Measurements from ENCODE around the gene SEC22A. TPM values are rescaled to one million over a fixed set of nuclear protein-coding genes. Genes with fewer than 3 reads are reported as not detected.

SEC22A gene
- 6.4 TPM for total RNA-seq

DNA sequence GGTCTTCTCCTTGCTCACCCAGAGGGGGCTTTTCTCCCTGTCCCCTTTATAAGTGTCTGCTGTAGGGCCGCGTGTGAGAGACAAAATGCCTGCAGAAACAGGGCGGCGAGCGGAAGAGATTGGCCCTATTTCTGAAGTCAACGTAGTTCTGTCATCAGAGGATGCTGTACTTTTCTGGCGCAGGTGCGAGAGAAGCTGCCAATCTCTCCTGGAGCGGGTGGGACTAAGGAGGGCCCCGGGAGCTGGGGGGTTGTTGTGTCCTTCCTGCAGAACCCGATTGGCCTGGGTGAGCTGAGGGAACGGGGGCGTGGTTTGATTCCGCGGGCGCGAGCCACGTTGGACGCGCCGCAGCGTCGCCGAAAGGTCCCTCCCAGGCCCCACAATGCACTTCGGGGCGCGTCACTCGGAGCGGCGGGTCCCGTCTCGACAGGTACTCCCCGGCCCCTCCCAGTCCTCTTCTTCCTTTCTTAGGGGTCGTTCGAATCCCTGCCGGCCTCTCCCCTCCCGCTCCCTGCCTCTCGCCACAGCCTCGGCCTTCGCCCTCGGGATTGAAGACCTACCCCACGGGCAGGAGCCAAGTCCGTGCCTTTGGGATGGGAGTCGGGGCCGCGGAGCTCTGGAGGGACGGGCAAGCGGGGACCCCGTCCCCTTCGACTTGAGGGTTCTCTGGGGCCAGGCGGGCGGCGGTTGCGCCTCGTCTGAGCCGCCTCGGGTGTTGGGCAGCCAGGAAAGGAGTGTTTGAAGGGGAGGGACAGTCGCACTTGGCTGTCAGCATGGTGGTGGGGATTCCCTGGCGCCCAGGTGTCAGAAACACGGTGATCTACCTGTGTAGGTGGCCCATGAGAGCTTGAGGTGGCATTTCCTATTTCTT is at the start of gene SEC22A:
SEC22A (plus strand) TSS at position 387 of the 871 bp plus-strand sequence. CDS start 7,275 bp downstream, outside the sequence.
- Histone ChIP-seq H3K4me1 (peaks cover 0 to 3% of the 10 kb centered on the region in 2 donors), H3K9me3 (no peaks in the 10 kb centered on the region), H3K4me3 (peak within 1 kb of the TSS; percentile 74 to 83), H3K36me3 (no peaks in the 10 kb centered on the region), H3K27ac (peak within 1 kb of the TSS; percentile 67 to 84), H3K27me3 (no peaks in the 10 kb centered on the region)
- peak; percentile 71 to 96 for DNase-seq (ENCODE audit: low spot score in 2 of 2)
- intact Hi-C loops (cut with DNase I) = loop anchor here (5.0 to 10.0 kb wide), 2 partner anchors 177 to 259 kb away; partner anchors contain the start of gene SEMA5B
- TF ChIP-seq, protein P1, sequence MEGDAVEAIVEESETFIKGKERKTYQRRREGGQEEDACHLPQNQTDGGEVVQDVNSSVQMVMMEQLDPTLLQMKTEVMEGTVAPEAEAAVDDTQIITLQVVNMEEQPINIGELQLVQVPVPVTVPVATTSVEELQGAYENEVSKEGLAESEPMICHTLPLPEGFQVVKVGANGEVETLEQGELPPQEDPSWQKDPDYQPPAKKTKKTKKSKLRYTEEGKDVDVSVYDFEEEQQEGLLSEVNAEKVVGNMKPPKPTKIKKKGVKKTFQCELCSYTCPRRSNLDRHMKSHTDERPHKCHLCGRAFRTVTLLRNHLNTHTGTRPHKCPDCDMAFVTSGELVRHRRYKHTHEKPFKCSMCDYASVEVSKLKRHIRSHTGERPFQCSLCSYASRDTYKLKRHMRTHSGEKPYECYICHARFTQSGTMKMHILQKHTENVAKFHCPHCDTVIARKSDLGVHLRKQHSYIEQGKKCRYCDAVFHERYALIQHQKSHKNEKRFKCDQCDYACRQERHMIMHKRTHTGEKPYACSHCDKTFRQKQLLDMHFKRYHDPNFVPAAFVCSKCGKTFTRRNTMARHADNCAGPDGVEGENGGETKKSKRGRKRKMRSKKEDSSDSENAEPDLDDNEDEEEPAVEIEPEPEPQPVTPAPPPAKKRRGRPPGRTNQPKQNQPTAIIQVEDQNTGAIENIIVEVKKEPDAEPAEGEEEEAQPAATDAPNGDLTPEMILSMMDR (IDR thresholded peaks at IDR 0.05) = no peak

GRCh38 chr3:123152687-123153086 is 49.1 kb upstream of the SEC22A start:
- Histone ChIP-seq H3K4me1 (no peaks in the 10 kb centered on the region), H3K4me3 (no peak overlapping the region), H3K27ac (no peak overlapping the region), H3K27me3 (no peaks in the 10 kb centered on the region), H3K36me3 (peaks cover 14 to 62% of the 10 kb centered on the region in 2 donors), H3K9me3 (no peaks in the 10 kb centered on the region)
- intact Hi-C loops (cut with DNase I) = no loop called here
- TF ChIP-seq, protein P1 (IDR thresholded peaks at IDR 0.05) = no peak
- peak in 1 of 2 donors; percentile 58 for DNase-seq (ENCODE audit: low spot score in 2 of 2)

DNA sequence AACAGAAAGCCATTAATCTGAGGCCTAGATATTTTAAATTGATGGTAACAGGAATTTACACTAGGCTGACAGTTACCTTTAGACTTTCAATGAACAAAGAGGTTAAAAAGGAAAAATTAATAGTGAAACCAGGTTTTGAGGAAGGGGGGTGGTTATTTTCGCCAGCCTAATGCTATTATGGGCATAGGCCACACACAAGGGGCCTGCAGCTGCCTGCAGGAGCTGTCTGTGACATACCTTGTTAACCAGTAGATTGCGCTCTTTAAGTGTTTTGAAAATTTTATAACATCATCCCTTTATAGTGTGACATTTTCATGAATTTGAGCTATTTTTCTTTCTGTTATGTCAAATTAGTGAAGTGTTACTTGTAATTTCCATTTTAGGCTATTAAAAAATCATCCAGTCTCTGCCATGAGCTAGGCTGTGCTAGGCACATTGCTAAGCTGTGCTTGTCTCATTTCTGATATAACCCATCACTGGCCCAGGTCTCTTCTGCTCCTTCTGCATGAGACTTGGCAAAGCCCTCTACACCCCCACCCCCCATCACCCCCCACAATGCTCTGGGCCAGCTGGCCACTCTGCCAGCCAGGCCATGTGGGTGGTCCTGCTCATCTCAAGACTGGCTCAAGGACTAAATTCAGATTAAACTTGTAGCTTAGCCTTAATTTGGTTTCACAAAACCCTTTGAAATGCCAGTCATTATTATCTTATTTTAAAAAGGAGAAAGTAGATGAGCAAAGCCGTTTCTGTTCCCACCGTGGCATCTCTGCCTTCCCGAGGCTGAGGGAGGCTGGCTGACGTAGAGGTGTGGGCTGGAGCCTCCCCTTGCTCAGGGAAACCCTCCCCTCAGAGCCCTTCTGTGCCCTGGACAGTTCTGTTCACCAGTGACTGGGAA is 48.4 kb upstream of the SEC22A start:
- DNase-seq (ENCODE audit: low spot score in 2 of 2) = no peak
- no peaks in the 10 kb centered on the region for H3K27me3 ChIP-seq
- H3K36me3 ChIP-seq = peaks cover 14 to 58% of the 10 kb centered on the region in 2 donors
- H3K4me3 ChIP-seq = no peak overlapping the region
- intact Hi-C loops (cut with DNase I) = no loop called here
- no peaks in the 10 kb centered on the region for H3K4me1 ChIP-seq
- H3K27ac ChIP-seq = no peak overlapping the region
- no peaks in the 10 kb centered on the region for H3K9me3 ChIP-seq
- TF ChIP-seq, protein P1 (IDR thresholded peaks at IDR 0.05) = no peak

DNA sequence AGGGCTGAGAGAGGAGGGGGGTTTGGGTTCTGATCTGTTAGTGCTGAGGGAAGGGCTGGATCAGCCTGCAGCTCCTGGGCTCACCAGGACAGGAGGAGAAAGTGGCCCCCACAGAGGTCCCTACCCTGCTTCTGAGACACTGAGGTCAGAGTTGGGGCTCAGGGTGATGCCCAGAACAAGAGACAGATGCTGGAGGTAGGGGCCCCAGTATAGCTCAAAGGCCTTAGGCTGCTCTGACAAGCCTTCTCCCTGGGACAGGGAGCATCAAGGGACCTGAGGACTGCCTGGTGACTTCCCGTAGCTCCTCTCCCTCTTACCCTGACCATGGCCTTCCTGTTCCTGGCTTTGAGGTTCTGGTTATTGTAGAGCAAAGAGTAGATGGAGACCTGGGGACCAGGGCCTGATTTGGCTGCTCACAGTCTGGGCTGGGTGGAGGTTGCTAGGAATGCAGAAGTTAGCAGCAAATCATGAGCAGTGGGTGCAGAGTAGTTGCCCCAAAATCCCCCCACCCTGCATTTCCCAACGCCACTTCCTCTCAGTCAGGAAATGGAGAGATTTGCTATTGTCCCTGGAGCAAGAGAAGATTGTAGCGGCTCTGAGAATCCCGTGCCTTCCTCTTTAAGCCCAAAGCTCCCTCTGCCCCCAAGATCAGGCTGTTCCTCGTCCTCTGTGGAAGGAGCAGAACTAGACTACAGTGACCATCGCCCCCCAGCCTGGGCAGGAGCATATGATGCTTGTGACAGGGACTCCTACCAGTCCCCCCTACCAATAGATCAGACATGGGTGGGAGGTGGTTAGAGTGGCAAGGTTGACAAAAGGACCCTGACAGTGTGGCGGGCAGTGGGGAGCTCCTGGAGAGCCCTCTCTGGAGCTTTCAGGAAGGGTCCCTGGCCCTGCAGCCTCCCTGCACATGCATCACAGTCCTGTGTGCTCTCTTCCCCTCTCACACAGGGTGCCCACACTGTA is 47.4 kb upstream of the SEC22A start:
- H3K36me3 ChIP-seq = peaks cover 14 to 54% of the 10 kb centered on the region in 2 donors

More for the DNA sequence above, 47.4 kb upstream of the SEC22A start:
- TF ChIP-seq, protein P1 (IDR thresholded peaks at IDR 0.05) = no peak
- no peaks in the 10 kb centered on the region for H3K4me1 ChIP-seq
- no peaks in the 10 kb centered on the region for H3K27me3 ChIP-seq
- no peak for DNase-seq (ENCODE audit: low spot score in 2 of 2)
- no peak overlapping the region for H3K27ac ChIP-seq
- intact Hi-C loops (cut with DNase I) = no loop called here
- H3K4me3 ChIP-seq = no peak overlapping the region
- H3K9me3 ChIP-seq = no peaks in the 10 kb centered on the region
